ENCODE data around the gene PIK3R2.
"Not testable (repeated sequence)": the region's sequence is repeated elsewhere in the genome, so short reads cannot be mapped to it uniquely, and the experiment has no call there.

Gene PIK3R2

DNA sequence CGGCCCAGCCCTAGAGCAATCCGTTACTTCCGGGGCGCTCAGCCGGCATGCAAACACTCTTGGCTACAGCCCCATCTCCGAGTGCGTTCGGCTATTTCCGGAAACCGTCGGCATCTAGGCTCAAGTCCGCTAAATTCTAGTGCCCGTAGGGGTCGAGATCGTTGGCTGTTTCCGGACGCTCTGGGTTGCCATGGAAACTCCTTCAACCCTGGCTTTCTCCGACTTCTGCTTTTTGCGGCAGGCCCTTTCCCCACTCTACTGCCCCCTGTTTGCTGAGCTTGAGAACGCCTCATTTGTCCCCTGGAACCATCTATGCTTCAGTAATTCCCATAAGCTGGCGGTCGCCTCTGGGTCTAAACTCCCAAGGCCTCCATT, 534 bp upstream of the PIK3R2 start:
- in situ Hi-C loops (cut with MboI; ENCODE audit: low sequenced_read_pairs): no loop called here

DNA sequence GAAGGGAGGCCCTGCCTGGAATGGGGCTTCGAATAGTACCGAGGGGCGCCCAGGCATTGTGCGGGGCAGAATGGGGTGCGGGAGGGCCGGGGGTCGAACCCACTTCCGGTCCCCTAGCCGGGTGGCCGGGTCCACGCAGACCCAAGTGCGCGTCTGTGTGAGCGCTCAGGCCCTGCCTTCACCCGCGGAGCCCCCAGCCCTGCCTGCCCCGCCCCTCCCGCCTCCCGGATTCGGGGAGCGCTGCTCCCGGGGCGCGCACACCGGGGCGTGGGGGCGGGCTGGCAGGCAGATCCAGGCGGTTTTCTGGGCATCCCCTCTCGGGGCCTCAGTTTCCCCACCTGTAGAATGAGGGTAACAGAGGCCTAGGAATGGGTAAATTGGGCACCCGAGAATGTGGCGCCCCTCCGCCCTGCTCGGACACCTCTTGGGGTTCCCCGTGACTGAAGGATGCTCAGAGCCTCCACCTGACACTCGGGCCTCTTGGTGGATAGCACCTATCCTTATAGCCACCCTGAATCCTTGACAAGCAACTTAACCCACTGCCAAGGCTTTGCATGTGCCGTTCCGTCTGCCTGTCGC, 682 bp downstream of the PIK3R2 start:
- in situ Hi-C loops (cut with MboI; ENCODE audit: low sequenced_read_pairs): no loop called here

DNA sequence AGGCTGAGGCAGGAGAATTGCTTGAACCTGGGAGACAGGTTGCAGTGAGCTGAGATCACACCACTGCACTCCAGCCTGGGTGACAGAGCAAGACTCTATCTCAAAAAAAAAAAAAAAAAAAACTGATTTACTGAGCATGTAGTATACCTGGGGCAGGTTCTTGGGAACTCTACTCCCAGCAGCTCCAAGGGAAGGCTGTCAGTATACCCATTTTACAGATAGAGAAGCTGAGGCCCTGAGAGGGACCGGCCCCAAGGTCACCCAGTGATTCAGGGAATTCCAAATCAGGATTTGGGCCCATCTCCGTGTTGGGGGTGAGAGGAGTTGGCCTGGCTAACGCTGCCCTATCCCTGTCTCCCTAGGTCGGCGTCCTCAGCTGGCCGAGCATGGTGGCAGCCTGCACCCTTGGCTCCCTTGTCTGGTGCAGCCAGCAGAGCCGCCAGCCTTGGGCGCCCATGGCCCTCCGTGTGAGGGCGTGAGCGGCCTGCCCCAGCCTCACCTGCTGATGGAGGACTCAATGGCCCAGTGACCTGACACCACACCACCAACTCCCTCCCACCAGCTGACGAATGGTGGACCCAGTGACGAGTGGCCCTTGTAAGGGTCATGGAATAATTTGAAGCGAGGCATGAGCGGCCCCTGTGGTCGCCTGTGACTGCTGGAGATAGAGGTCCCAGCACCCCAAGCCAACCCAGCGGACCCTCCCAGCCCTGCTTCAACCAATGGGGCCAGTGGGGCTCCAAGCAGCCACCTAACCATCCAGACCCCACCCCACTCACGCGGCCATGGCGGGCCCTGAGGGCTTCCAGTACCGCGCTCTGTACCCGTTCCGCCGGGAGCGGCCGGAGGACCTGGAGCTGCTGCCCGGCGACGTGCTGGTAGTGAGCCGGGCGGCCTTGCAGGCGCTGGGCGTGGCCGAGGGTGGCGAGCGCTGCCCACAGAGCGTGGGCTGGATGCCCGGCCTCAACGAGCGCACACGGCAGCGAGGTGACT, 2.4 kb downstream of the PIK3R2 start:
- in situ Hi-C loops (cut with MboI; ENCODE audit: low sequenced_read_pairs): no loop called here

DNA sequence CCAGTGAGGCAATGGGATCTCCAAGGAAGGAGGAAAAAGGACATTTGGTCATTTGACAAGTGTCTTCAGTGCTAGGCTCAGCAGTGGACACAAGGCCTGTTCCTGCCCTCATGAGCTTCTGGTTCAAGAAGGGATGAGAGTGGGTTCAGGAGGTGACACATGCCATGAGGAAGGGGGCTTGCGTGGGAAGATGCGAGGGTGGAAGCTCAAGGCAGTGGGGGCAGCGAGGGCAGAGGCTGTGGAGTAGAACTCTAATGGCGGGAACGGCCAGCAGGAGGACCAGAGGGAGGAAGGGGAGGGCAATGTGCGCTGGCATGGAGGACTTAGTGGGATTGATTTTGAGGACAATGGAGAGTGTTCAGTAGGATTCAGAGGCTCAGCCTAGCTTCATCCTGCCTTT, 3.3 kb downstream of the PIK3R2 start:
- in situ Hi-C loops (cut with MboI; ENCODE audit: low sequenced_read_pairs): no loop called here

DNA sequence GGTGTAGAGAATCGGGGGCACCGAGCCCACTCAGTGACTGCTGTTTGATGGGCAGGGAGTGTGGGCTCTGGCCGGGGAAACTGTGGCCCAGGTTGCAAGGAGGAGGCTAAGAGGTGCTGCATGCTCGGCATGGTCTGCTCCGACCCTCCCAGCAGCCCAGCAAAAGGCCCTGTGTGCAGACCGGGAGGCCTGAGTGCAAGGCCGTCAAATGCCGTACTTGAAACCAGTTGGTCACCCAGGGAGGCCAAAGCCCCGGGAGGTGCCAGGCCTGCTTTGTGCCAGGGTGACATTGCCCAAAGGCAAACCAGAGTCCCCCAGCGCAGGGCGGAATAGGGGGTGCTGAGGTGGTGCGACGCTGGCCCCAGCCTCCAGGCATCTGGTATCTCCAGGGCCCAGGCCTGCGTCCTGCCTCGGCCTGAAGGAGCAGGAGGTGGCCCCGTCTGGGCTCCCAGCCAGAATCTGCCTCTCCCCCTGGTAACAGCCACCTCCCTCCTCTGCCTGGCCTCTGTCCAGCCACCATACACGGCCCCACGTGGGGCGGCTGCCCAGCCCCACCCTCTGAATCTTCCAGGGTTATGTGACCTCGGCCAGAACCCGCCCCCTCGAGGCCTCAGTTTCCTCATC, 4.0 kb downstream of the PIK3R2 start:
- in situ Hi-C loops (cut with MboI; ENCODE audit: low sequenced_read_pairs): no loop called here

DNA sequence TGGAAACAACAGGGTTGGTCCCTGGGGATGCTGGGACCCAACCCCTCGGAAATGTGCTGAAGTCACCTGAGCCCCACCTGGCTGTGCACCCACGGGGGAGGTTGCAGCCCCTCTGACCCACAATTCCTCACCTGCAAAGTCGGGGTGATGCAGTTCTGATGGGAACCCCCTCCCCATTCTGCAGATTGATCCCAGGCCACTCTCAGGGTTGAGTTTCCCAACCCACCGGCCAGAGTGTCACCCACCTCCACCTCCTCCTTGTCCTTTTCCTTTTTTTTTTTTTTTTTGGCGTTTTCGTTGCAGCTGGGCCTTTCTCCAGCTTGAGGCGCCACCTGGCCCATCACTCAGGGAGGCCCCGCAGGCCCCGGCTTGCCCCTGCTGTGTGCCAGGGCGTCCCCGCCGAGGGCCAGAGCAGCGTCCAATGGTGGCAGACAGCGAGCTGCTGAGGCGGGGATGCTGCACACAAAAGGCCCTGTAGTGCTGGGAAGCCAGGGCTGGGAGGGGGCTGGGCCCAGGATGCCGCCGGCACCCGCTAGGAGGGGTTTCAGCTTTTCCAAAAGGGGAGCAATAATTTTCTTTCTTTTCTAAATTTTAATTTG, 4.6 kb downstream of the PIK3R2 start:
- in situ Hi-C loops (cut with MboI; ENCODE audit: low sequenced_read_pairs): no loop called here

DNA sequence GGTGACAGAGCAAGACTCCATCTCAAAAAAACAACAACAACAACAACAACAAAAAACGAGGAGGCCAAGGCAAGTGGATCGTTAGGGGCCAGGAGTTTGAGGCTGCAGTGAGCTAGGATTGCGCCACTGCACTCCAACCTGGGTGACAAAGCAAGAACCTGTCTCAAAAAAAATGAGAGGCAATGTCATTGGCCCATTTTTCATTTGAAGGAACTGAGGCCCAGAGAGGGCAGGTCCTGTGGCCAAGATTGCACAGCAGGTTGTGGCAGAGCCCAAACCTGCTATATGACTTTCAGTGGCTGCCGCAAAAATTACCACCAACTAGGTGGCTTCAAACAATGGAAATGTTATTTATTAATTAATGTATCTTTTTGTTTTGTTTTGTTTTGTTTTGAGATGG, 5.5 kb downstream of the PIK3R2 start:
- in situ Hi-C loops (cut with MboI; ENCODE audit: low sequenced_read_pairs): no loop called here

DNA sequence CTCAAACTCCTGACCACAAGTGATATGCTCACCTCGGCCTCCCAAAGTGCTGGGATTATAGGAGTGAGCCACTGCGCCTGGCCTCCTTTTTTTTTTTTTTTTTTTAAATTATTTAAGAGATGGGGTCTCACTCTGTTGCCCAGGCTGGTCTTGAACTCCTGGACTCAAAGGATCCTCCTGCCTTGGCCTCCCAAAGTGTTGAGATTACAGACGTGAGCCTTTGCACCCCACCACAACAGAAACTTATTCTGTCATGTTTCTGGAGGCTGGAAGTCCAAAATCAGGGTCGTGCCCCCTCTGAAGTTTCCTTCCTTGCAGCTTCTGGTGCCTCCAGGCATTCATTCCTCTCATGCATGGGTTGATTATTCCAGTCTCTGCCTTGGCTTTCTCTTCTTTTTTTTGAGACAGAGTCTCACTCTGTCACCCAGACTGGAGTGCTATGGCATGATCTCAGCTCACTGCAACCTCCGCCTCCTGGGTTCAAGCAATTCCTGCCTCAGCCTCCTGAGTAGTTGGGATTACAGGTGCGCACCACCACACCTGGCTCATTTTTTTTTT, 6.2 kb downstream of the PIK3R2 start:
- in situ Hi-C loops (cut with MboI; ENCODE audit: low sequenced_read_pairs): not testable (repeated sequence)

DNA sequence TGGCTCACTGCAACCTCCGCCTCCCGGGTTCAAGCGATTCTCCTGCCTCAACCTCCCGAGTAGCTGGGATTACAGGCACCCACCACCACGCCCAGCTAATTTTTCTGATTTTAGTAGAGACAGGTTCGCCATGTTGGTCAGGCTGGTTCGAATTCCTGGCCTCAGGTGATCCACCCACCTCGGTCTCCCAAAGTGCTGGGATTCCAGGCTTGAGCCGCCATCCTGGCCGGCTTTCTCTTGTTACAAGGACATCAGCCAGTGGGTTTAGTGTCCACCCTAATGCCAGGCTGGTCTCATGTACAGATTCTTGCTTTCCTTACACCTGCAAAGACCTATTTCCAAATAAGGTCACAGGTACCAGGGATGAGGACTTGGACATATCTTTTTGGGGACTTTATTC, 6.8 kb downstream of the PIK3R2 start:
- in situ Hi-C loops (cut with MboI; ENCODE audit: low sequenced_read_pairs): no loop called here

DNA sequence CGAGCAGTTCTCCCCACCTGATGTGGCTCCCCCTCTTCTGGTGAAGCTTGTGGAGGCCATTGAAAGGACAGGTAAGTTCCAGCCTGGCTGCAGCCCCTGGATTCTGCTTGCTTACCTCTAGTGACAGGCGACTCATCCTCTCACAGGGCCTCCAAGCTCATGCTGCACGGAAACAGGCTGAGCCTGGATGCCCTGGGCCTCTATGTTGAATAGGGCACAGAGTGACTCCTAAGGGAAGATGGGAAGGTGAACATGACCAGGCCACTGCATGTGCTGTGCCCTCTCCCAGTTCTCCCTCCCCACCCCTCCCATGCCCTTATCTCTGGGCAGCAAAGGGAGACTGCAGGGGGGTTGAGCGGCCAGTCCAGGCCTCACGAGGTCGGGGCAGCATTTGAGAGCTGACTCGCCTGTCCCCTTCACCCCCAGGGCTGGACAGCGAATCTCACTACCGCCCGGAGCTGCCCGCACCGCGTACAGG, 7.6 kb downstream of the PIK3R2 start:
- in situ Hi-C loops (cut with MboI; ENCODE audit: low sequenced_read_pairs): no loop called here

DNA sequence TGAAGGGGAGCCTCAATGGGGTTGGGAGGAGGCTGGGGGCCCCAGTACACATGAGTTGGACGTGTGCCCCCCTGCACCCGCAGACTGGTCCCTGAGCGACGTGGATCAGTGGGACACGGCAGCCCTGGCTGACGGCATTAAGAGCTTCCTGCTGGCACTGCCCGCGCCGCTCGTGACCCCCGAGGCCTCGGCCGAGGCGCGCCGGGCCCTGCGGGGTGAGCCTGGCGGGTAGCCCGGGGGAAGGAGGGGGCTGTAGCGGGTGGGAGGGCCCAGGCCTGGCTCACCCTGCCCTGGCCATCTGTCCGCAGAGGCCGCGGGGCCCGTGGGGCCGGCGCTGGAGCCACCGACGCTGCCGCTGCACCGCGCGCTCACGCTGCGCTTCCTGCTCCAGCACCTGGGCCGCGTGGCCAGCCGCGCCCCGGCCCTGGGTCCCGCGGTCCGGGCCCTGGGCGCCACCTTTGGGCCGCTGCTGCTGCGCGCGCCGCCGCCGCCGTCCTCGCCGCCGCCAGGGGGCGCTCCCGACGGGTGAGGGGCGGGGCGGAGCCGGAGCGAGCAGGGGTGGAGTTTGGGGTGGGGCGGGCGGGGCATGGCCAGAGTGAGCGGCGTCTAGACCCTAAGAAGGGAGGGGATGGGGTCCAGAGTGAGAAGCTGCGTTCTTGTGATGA, 8.1 kb downstream of the PIK3R2 start:
- in situ Hi-C loops (cut with MboI; ENCODE audit: low sequenced_read_pairs): no loop called here

DNA sequence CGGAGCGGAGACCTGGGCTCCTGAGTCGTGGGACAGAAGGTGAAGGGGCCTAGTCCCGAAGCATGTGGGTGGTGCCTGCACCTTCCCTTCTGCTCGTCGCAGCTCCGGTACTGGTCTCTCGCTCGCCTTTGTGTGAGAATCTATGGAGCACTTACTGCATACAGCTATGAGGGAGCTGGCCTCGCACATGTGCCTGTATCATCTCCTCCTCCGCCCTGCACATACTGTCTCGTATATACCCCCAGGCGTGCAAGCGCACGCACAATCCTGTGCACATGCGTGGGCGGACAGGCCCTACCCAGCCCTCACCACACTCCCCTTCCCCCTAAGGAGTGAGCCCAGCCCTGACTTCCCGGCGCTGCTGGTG, 8.7 kb downstream of the PIK3R2 start:
- in situ Hi-C loops (cut with MboI; ENCODE audit: low sequenced_read_pairs): no loop called here

DNA sequence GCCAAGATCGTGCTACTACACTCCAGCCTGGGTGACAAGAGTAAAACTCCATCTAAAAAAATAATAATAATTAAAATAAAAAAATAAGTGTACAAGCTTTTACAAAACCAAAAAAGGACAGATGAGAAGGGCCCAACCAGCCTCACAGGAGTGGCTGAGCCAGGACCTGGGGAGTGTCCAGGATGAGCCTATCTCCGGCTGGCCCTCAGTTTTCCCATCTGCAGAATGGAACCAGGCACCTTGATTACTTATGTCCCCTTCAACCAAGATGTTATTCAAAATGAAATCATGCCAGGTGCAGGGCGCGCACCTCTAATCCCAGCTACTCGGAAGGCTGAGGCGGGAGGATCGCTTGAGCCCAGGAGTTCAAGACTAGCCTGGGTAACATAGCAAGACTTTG, 11.1 kb downstream of the PIK3R2 start:
- in situ Hi-C loops (cut with MboI; ENCODE audit: low sequenced_read_pairs): no loop called here

DNA sequence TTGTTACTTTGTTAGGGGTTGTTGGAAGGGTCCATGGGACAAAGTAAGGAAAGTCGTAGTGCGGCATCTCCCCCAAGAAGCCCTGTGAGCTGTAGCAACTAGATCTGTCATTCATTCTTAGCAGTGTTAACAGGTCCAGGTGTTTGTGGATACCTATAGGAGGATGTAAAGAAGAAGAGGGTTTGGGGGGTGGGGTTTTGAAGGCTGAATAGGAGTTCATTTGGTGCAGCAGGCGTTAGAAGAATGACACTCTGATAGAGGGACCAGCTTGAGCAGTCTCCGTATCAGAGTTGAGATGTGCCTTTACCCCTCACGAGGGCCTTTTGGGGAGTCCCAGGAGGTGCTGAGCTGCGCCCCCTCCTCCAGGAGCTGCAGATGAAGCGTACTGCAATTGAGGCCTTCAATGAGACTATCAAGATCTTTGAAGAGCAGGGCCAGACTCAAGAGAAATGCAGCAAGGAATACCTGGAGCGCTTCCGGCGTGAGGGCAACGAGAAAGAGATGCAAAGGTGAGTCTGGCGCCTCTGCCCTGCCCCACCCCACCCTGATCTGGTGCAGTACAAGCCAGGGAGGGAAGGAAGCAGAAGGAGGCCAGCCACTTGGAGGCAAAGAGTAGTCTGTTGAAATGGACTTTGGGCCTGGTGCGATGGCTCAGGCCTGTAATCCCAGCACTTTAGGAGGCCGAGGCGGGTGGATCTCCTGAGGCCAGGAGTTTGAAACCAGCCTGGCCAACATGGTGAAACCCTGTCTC, 13.0 kb downstream of the PIK3R2 start:
- in situ Hi-C loops (cut with MboI; ENCODE audit: low sequenced_read_pairs): no loop called here

DNA sequence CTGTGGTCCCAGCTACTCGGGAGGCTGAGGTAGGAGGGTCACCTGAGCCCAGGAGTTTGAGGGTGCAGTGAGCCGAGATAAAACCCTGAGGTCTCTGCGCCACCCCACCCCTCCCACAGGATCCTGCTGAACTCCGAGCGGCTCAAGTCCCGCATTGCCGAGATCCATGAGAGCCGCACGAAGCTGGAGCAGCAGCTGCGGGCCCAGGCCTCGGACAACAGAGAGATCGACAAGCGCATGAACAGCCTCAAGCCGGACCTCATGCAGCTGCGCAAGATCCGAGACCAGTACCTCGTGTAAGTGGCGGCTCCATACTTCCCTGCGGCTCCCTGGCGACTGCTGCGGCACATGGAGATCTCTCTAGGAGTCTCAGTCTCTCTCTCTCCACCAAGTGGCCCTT, 14.0 kb downstream of the PIK3R2 start:
- in situ Hi-C loops (cut with MboI; ENCODE audit: low sequenced_read_pairs): no loop called here

DNA sequence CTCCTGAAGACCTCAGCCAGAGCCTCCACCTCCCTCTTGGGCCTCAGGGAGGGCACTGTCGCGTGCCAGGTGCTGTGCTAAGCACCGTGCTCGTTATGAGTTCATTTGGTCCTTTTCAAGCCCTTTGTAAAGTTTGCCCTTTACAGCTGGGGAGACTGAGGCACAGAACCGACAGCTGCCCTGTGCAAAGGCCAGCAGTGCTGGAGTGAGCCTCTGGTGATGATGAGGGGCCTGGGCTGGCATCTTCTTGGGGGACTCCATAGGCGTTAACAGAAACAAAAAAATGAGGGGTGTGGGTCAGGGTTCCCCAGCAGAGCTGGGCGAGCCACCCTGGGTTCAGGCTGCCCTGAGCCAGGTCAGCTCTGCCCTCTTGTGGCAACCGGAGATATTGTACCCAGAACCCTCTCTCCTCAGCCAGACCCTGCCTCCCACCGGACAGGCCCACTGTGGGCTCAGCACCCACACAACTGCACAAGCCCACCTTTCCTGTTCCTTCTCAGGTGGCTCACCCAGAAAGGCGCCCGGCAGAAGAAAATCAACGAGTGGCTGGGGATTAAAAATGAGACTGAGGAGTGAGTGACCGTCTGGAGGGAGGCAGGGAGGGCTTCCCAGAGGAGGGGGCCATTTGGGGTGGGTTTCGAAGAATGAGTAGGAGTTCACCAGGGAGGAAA, 15.1 kb downstream of the PIK3R2 start:
- in situ Hi-C loops (cut with MboI; ENCODE audit: low sequenced_read_pairs): no loop called here

DNA sequence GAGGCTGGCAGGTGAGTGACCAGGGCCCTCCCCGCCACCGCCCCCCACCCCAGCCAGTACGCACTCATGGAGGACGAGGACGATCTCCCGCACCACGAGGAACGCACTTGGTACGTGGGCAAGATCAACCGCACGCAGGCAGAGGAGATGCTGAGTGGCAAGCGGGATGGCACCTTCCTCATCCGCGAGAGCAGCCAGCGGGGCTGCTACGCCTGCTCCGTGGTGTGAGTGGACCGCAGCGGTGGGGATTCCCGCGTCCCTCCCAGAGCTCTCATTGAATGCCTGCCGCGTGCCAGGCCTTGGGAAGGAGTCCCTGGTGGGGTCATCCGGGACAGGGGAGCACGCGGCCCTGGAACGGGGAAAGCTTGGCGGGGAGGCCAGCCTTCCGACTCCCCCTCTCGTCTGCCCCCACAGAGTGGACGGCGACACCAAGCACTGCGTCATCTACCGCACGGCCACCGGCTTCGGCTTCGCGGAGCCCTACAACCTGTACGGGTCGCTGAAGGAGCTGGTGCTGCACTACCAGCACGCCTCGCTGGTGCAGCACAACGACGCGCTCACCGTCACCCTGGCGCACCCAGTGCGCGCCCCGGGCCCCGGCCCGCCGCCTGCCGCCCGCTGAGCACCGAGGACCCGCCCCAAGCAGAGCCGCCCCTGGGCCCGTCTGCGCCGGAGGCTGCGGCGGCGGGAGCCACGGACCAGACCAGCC, 15.9 kb downstream of the PIK3R2 start:
- in situ Hi-C loops (cut with MboI; ENCODE audit: low sequenced_read_pairs): no loop called here

DNA sequence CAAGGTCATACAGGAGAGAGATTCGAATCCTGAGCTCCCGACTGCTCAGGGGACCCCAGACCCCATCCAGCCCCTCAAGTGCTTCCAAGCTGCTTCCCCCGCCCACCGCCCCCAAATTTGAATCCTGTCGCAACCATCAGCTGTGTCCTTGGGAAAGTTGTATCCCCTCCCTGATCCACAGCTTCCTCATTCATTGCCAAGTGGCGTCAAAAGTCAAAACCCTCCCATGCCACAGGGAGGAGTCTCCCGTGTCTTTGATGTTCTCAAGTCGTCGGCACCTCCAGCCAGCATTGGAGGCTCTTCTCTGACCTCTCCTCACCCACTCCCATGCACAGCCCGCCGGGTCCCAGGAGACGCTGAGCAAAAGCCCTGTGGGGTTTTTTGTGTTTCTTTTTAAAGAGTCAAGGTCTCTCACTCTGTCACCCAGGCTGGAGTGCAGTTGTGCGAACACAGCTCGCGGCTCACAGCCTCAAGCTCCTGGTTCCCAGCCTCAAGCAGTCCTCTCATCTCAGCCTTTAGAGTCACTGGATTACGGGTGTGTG, 17.8 kb downstream of the PIK3R2 start:
- in situ Hi-C loops (cut with MboI; ENCODE audit: low sequenced_read_pairs): no loop called here

Data from HL-60/S4 treated with phorbol 12-myristate 13-acetate at 8.2 ng/mL for 4 days and 3 days (cell line).